H9 (cell line): Measurements from ENCODE around the gene ZMYM3. TPM values are rescaled to one million over a fixed set of nuclear protein-coding genes. Genes with fewer than 3 reads are reported as not detected.
A peak's percentile ranks its signal among the peaks of the same experiment; 100 is the strongest.
"Not testable (repeated sequence)": the region's sequence is repeated elsewhere in the genome, so short reads cannot be mapped to it uniquely, and the experiment has no call there.

Experiments
- DNase-seq: peaks from one replicate; pipeline ENCODE4 v3.0.0-alpha.2; 2017
- H2AFZ ChIP-seq: one replicate; pipeline ENCODE4 v1.6.1; 2013; ENCODE audit warnings: mild to moderate bottlenecking, low read length, control low read depth, moderate library complexity
- H2AK5ac ChIP-seq: 2 replicates; pipeline ENCODE4 v1.6.1; 2013; ENCODE audit warnings: low read length, control low read depth, mixed read lengths; ENCODE audit not compliant: insufficient read length
- H2BK120ac ChIP-seq: one replicate; pipeline ENCODE4 v1.6.1; 2013; ENCODE audit warnings: low read depth, mild to moderate bottlenecking, low read length, control low read depth, inconsistent platforms; ENCODE audit not compliant: poor library complexity, severe bottlenecking
- H2BK12ac ChIP-seq: 2 replicates; pipeline ENCODE4 v1.6.1; 2013; ENCODE audit warnings: low read length, control low read depth, mixed read lengths, low read depth; ENCODE audit not compliant: insufficient read length
- H2BK15ac ChIP-seq: 2 replicates; pipeline ENCODE4 v1.6.1; 2013; ENCODE audit warnings: low read depth, low read length, control low read depth
- H2BK20ac ChIP-seq: one replicate; pipeline ENCODE4 v1.6.1; 2013; ENCODE audit warnings: low read depth, mild to moderate bottlenecking, low read length, control low read depth, inconsistent platforms; ENCODE audit not compliant: poor library complexity, severe bottlenecking
- H2BK5ac ChIP-seq: 2 replicates; pipeline ENCODE4 v1.6.1; 2013; ENCODE audit warnings: low read length, control low read depth, mixed read lengths; ENCODE audit not compliant: insufficient read length
- H3K14ac ChIP-seq: 2 replicates; pipeline ENCODE4 v1.6.1; 2013; ENCODE audit warnings: low read length, control low read depth; ENCODE audit not compliant: insufficient read depth
- H3K18ac ChIP-seq: 2 replicates; pipeline ENCODE4 v1.6.1; 2013; ENCODE audit warnings: low read depth, mild to moderate bottlenecking, mixed read lengths, low read length, control low read depth; ENCODE audit not compliant: insufficient read length
- H3K23ac ChIP-seq: 2 replicates; pipeline ENCODE4 v1.6.1; 2013; ENCODE audit warnings: low read length, control low read depth, mixed read lengths, low read depth; ENCODE audit not compliant: insufficient read length
- H3K23me2 ChIP-seq: 2 replicates; pipeline ENCODE4 v1.6.1; 2013; ENCODE audit warnings: low read depth, mild to moderate bottlenecking, mixed read lengths, low read length, control low read depth; ENCODE audit not compliant: insufficient read length, poor library complexity, severe bottlenecking
- H3K27ac ChIP-seq: 2 replicates; pipeline ENCODE4 v1.5.1; 2013; ENCODE audit warnings: low read length, control low read depth, mixed read lengths, low read depth; ENCODE audit not compliant: insufficient read length
- H3K27me3 ChIP-seq: 2 replicates; pipeline ENCODE4 v1.6.1; 2013; ENCODE audit warnings: low read length, control low read depth, inconsistent platforms; ENCODE audit not compliant: insufficient read depth
- H3K4ac ChIP-seq: 2 replicates; pipeline ENCODE4 v1.6.1; 2013; ENCODE audit warnings: low read depth, mild to moderate bottlenecking, control low read depth, inconsistent platforms, low read length, moderate library complexity
- H3K4me1 ChIP-seq: 2 replicates; pipeline ENCODE4 v1.6.1; 2013; ENCODE audit warnings: low read length, control low read depth, inconsistent platforms; ENCODE audit not compliant: insufficient read depth
- H3K4me2 ChIP-seq: 2 replicates; pipeline ENCODE4 v1.6.1; 2013; ENCODE audit warnings: low read length, control low read depth, mixed read lengths; ENCODE audit not compliant: insufficient read length, insufficient read depth
- H3K56ac ChIP-seq: 2 replicates; pipeline ENCODE4 v1.6.1; 2013; ENCODE audit warnings: low read depth, mild to moderate bottlenecking, mixed read lengths, low read length, control low read depth; ENCODE audit not compliant: insufficient read length
- H3K79me1 ChIP-seq: 2 replicates; pipeline ENCODE4 v1.6.1; 2013; ENCODE audit warnings: low read depth, mild to moderate bottlenecking, moderate library complexity, low read length, control low read depth, inconsistent platforms; ENCODE audit not compliant: insufficient read depth, poor library complexity, severe bottlenecking
- H3K79me2 ChIP-seq: 2 replicates; pipeline ENCODE4 v1.6.1; 2013; ENCODE audit warnings: low read length, control low read depth, inconsistent platforms; ENCODE audit not compliant: insufficient read depth
- H3K9ac ChIP-seq: 2 replicates; pipeline ENCODE4 v1.6.1; 2013; ENCODE audit warnings: low read length, control low read depth, mixed read lengths; ENCODE audit not compliant: insufficient read length; ENCODE audit errors: extremely low read depth
- H3K9me3 ChIP-seq: one replicate; pipeline ENCODE4 v1.6.1; 2013; ENCODE audit warnings: low read depth, low read length, inconsistent platforms; ENCODE audit not compliant: control insufficient read depth
- H3T11ph ChIP-seq: one replicate; pipeline ENCODE4 v1.6.1; 2013; ENCODE audit warnings: mild to moderate bottlenecking, low read length, control low read depth, inconsistent platforms
- H4K20me1 ChIP-seq: one replicate; pipeline ENCODE4 v1.6.1; 2013; ENCODE audit not compliant: control insufficient read depth, insufficient read length, insufficient read depth
- H4K5ac ChIP-seq: 2 replicates; pipeline ENCODE4 v1.6.1; 2013; ENCODE audit warnings: low read depth, mild to moderate bottlenecking, mixed read lengths, low read length, control low read depth; ENCODE audit not compliant: insufficient read length
- H4K8ac ChIP-seq: replicated peaks from 2 replicates; pipeline ENCODE4 v1.6.1; 2013; ENCODE audit warnings: low read length, control low read depth, mixed read lengths, low read depth; ENCODE audit not compliant: insufficient read length
- H4K91ac ChIP-seq: 2 replicates; pipeline ENCODE4 v1.6.1; 2013; ENCODE audit warnings: low read depth, mild to moderate bottlenecking, moderate library complexity, mixed read lengths, low read length, control low read depth; ENCODE audit not compliant: insufficient read length
- H3K27ac Mint-ChIP-seq, 3 experiments: 2 replicates in 2 of 3; 3 replicates in 1 of 3; pipeline ENCODE4 v1.8.0; 2020 to 2021; ENCODE audit warnings: mixed read lengths in 3 of 3, mild to moderate bottlenecking in 1 of 3, moderate library complexity in 1 of 3
- H3K27me3 Mint-ChIP-seq: 2 replicates; pipeline ENCODE4 v1.8.0; 2021; ENCODE audit warnings: low read depth, mild to moderate bottlenecking, moderate library complexity, mixed read lengths
- H3K36me3 Mint-ChIP-seq, 3 experiments: 2 replicates in 2 of 3; 3 replicates in 1 of 3; pipeline ENCODE4 v1.8.0; 2020 to 2021; ENCODE audit warnings: low read depth in 3 of 3, mixed read lengths in 3 of 3; ENCODE audit not compliant: insufficient read depth in 1 of 3
- H3K4me1 Mint-ChIP-seq, 2 experiments: 2 replicates each; pipeline ENCODE4 v1.8.0; 2020; ENCODE audit warnings: mixed read lengths in 2 of 2
- H3K4me3 Mint-ChIP-seq, 2 experiments: 2 replicates in 1 of 2; 3 replicates in 1 of 2; pipeline ENCODE4 v1.8.0; 2020 to 2021; ENCODE audit warnings: mild to moderate bottlenecking in 2 of 2, mixed read lengths in 2 of 2, moderate library complexity in 1 of 2
- H3K9me3 Mint-ChIP-seq, 2 experiments: 2 replicates in 1 of 2; 3 replicates in 1 of 2; pipeline ENCODE4 v1.8.0; 2020; ENCODE audit warnings: mild to moderate bottlenecking in 2 of 2, mixed read lengths in 2 of 2, moderate library complexity in 1 of 2
- WGBS: extraction: QIAGEN DNeasy Blood & Tissue Kit; methylation state at CpG from one replicate; pipeline ENCODE4 v1.1.7; 2013; ENCODE audit warnings: missing lambda C conversion rate, low lambda C conversion rate, mixed read lengths; ENCODE audit not compliant: insufficient read length; ENCODE audit errors: extremely low coverage; 5-methylcytosine and 5-hydroxymethylcytosine counted together
- total RNA-seq: library from RNA; stranded (reverse); gene quantifications from 2 replicates; pipeline ENCODE4 v1.2.1, GENCODE V29; 2021

Gene ZMYM3
- total RNA-seq, 1 experiment from 2014 or later: 86.5 TPM

GRCh38 chrX:71300064-71300463 is 46.1 kb upstream of the ZMYM3 start:
- not testable (repeated sequence) for H3T11ph ChIP-seq, H2AK5ac ChIP-seq, H3K9ac ChIP-seq, H3K14ac ChIP-seq, H2BK12ac ChIP-seq, H4K5ac ChIP-seq, H2AFZ ChIP-seq, H2BK5ac ChIP-seq, H3K4me3 Mint-ChIP-seq, H3K27ac ChIP-seq, H3K27me3 ChIP-seq, H2BK15ac ChIP-seq, H3K56ac ChIP-seq, H3K4me1 ChIP-seq, H3K4me2 ChIP-seq, H3K23me2 ChIP-seq, H4K91ac ChIP-seq, H3K79me1 ChIP-seq, H4K8ac ChIP-seq, H3K18ac ChIP-seq, H2BK20ac ChIP-seq, H3K4ac ChIP-seq, H2BK120ac ChIP-seq, H3K23ac ChIP-seq, H3K79me2 ChIP-seq, H3K27me3 Mint-ChIP-seq, H4K20me1 ChIP-seq, DNase-seq
- no CpG with 5 or more reads among the region's 7 CpGs for WGBS
- H3K27ac Mint-ChIP-seq: peak overlapping the region in 1 of 3 experiments; percentile 72; a peak in 1 of 7 replicates
- H3K4me1 Mint-ChIP-seq: peaks cover 2 to 14% of the 10 kb centered on the region in 2 experiments; a peak in 3 of 4 replicates
- H3K9me3 Mint-ChIP-seq: peaks cover 64 to 74% of the 10 kb centered on the region in 2 experiments
- peaks cover 33% of the 10 kb centered on the region for H3K9me3 ChIP-seq
- H3K36me3 Mint-ChIP-seq: peaks cover 58 to 96% (median 61%) of the 10 kb centered on the region in 3 experiments
